Measurements from ENCODE around the gene PPP1R12A. TPM values are rescaled to one million over a fixed set of nuclear protein-coding genes. Genes with fewer than 3 reads are reported as not detected.

Gene PPP1R12A
- total and polyA plus RNA-seq, 9 of the 15 experiments (the other 6 are each of a cell fraction or from before 2014, with no cell fraction given) = 26.4 to 119 (median 53.3) TPM

DNA sequence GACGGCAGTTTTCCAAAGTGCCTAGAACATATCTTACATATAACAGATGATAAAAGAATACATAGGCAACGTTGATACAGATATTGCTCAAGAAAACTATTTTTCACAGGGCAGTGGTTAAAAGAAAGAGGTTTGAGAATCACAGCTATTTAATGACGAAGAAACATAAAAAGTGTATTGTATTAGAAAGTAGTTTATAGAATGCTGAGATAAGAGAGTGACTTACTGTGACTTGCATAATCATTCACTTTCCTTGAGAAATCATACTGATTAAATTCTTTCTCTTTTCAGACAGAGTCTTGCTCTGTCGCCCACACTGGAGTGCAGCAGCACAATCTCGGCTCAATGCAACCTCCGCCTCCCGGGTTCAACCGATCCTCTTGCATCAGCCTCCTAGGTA lies 57.7 kb downstream of the PPP1R12A start:
- intact Hi-C loops (cut with micrococcal nuclease) (no loop called here), in situ Hi-C loops (cut with MboI) (no loop called here)
- no peak for DNase-seq (ENCODE audit: extremely low read depth in 1 of 4, low spot score in 3 of 4)
- H3K9me1 ChIP-seq (ENCODE audit: control insufficient read depth, insufficient read depth, low read length) = no peaks in the 10 kb centered on the region
- H3K79me2 ChIP-seq (ENCODE audit: control insufficient read depth, insufficient read depth, low read length) = peaks cover 99% of the 10 kb centered on the region
- no peak for FAIRE-seq
- H3K4me2 ChIP-seq (ENCODE audit: insufficient read depth, low read length) = no peak overlapping the region
- H3K36me3 ChIP-seq (ENCODE audit: control insufficient read depth, insufficient read depth, low read length) = peaks cover 13% of the 10 kb centered on the region
- no peaks in the 10 kb centered on the region; the same call in 1 of the 2 replicates for H4K20me1 ChIP-seq (replicated peaks; ENCODE audit: control insufficient read depth, insufficient read depth, low read length)
- H3K27ac ChIP-seq (ENCODE audit: extremely low read depth, low read depth, low read length) = no peak overlapping the region
- H3K27me3 ChIP-seq (ENCODE audit: control insufficient read depth in 2 of 2, insufficient read depth in 2 of 2, low read length in 2 of 2) = no peaks in the 10 kb centered on the region
- no peak overlapping the region for H3K4me3 ChIP-seq
- H3K4me1 ChIP-seq (replicated peaks in 1 of 2; ENCODE audit: control insufficient read depth in 2 of 2, insufficient read depth in 2 of 2, low read length in 2 of 2) = no peaks in the 10 kb centered on the region; a peak in 2 of 5 replicates
- POLR2A ChIA-PET = no interaction called here
- ATAC-seq = no peak
- H3K9ac ChIP-seq (ENCODE audit: insufficient read depth in 1 of 2, low read depth in 2 of 2, low read length in 2 of 2) = no peak overlapping the region
- CTCF ChIA-PET (ENCODE audit: low intra/inter-chr PET ratio) = no interaction called here
- no peaks in the 10 kb centered on the region for H3K9me3 ChIP-seq (replicated peaks; ENCODE audit: control insufficient read depth, insufficient read depth, low read depth, low read length)
- WGBS (ENCODE audit: insufficient coverage, low coverage, missing lambda C conversion rate) = 88% methylated on average over 8 of the region's 8 CpGs
- BruUV-seq (replicated peaks) = no TSS peak
- no peak overlapping the region for H2AFZ ChIP-seq (ENCODE audit: low read depth, low read length)
- TF ChIP-seq ZNF79 (CRISPR knock-in tag; IDR thresholded peaks at IDR 0.05; ENCODE audit: low read depth) = no peak
- TF ChIP-seq, protein P1, sequence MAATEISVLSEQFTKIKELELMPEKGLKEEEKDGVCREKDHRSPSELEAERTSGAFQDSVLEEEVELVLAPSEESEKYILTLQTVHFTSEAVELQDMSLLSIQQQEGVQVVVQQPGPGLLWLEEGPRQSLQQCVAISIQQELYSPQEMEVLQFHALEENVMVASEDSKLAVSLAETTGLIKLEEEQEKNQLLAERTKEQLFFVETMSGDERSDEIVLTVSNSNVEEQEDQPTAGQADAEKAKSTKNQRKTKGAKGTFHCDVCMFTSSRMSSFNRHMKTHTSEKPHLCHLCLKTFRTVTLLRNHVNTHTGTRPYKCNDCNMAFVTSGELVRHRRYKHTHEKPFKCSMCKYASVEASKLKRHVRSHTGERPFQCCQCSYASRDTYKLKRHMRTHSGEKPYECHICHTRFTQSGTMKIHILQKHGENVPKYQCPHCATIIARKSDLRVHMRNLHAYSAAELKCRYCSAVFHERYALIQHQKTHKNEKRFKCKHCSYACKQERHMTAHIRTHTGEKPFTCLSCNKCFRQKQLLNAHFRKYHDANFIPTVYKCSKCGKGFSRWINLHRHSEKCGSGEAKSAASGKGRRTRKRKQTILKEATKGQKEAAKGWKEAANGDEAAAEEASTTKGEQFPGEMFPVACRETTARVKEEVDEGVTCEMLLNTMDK (IDR thresholded peaks at IDR 0.05; ENCODE audit: borderline replicate concordance, insufficient read depth, low read depth, low read length, poor library complexity, severe bottlenecking) = no peak
- no peak for TF ChIP-seq ZZZ3 (IDR thresholded peaks at IDR 0.05)
- no peak for TF ChIP-seq HMGN3 (IDR thresholded peaks at IDR 0.05; ENCODE audit: borderline replicate concordance, extremely low read depth, insufficient read length, low read depth, low read length)
- TF ChIP-seq ZSCAN32 (CRISPR knock-in tag; IDR thresholded peaks at IDR 0.05) = no peak
- TF ChIP-seq ASH1L (IDR thresholded peaks at IDR 0.05; ENCODE audit: borderline replicate concordance, low read depth, partially characterized antibody) = no peak
- no peak for TF ChIP-seq ZNF143 (CRISPR knock-in tag; IDR thresholded peaks at IDR 0.05)
- no peak for TF ChIP-seq RBM17 (IDR thresholded peaks at IDR 0.05; ENCODE audit: borderline replicate concordance, low read depth, low read length)
- TF ChIP-seq, protein P2, sequence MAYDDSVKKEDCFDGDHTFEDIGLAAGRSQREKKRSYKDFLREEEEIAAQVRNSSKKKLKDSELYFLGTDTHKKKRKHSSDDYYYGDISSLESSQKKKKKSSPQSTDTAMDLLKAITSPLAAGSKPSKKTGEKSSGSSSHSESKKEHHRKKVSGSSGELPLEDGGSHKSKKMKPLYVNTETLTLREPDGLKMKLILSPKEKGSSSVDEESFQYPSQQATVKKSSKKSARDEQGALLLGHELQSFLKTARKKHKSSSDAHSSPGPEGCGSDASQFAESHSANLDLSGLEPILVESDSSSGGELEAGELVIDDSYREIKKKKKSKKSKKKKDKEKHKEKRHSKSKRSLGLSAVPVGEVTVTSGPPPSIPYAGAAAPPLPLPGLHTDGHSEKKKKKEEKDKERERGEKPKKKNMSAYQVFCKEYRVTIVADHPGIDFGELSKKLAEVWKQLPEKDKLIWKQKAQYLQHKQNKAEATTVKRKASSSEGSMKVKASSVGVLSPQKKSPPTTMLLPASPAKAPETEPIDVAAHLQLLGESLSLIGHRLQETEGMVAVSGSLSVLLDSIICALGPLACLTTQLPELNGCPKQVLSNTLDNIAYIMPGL (CRISPR knock-in tag; IDR thresholded peaks at IDR 0.05) = no peak
- TF ChIP-seq GABPB2 (CRISPR knock-in tag; conservative IDR thresholded peaks at IDR 0.05) = no peak
- TF ChIP-seq HNRNPLL (IDR thresholded peaks at IDR 0.05; ENCODE audit: low read depth, low read length, poor library complexity, severe bottlenecking) = no peak
- TF ChIP-seq ZNF717 (CRISPR knock-in tag; IDR thresholded peaks at IDR 0.05) = no peak
- TF ChIP-seq C11orf30 (IDR thresholded peaks at IDR 0.05; ENCODE audit: low read depth) = no peak
- no peak for TF ChIP-seq ESRRA (IDR thresholded peaks at IDR 0.05; ENCODE audit: borderline replicate concordance, low read depth)
- TF ChIP-seq, protein P3, sequence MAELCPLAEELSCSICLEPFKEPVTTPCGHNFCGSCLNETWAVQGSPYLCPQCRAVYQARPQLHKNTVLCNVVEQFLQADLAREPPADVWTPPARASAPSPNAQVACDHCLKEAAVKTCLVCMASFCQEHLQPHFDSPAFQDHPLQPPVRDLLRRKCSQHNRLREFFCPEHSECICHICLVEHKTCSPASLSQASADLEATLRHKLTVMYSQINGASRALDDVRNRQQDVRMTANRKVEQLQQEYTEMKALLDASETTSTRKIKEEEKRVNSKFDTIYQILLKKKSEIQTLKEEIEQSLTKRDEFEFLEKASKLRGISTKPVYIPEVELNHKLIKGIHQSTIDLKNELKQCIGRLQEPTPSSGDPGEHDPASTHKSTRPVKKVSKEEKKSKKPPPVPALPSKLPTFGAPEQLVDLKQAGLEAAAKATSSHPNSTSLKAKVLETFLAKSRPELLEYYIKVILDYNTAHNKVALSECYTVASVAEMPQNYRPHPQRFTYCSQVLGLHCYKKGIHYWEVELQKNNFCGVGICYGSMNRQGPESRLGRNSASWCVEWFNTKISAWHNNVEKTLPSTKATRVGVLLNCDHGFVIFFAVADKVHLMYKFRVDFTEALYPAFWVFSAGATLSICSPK (IDR thresholded peaks at IDR 0.05; ENCODE audit: borderline replicate concordance) = no peak
- no peak for TF ChIP-seq PTTG1 (tag; IDR thresholded peaks at IDR 0.05; ENCODE audit: low read depth)

All from K562 (cell line).